Fibroblast of villous mesenchyme (primary cell): ENCODE data around the gene ZNF593. TPM values are rescaled to one million over a fixed set of nuclear protein-coding genes. Genes with fewer than 3 reads are reported as not detected.
A peak's percentile ranks its signal among the peaks of the same experiment; 100 is the strongest.

Experiments
- DNase-seq: peaks from one replicate; pipeline ENCODE4 v3.0.0-alpha.2; 2010; ENCODE audit warnings: low read depth
- H3K4me3 ChIP-seq: 2 replicates; pipeline ENCODE4 v1.5.1; 2011; ENCODE audit warnings: low read depth, mild to moderate bottlenecking, low read length
- CTCF ChIP-seq: IDR thresholded peaks from 2 replicates; pipeline ENCODE4 v1.5.1; 2012; ENCODE audit warnings: low read depth, mild to moderate bottlenecking, low read length; ENCODE audit not compliant: insufficient read depth
- total RNA-seq: library from RNA; depleted of rRNA; stranded (reverse); fragments of >200 nt; gene quantifications from 2 replicates; pipeline ENCODE4 v1.2.3, GENCODE V29; 2012

Gene ZNF593
- total RNA-seq, 1 donor = 20.3 TPM

- H3K4me3 ChIP-seq = no peak overlapping the region
- no peak for DNase-seq
- no peak for TF ChIP-seq CTCF
Measured at GRCh38 chr1:26125946-26126320, 43.8 kb upstream of the ZNF593 start.

- peak; percentile 51 for DNase-seq
- no peak overlapping the region for H3K4me3 ChIP-seq
- no peak for TF ChIP-seq CTCF
Measured at GRCh38 chr1:26126321-26127084, 43.2 kb upstream of the ZNF593 start.

- no peak for TF ChIP-seq CTCF
- H3K4me3 ChIP-seq = no peak overlapping the region
- DNase-seq = no peak
Measured at GRCh38 chr1:26127235-26128163, 42.2 kb upstream of the ZNF593 start.

GRCh38 chr1:26129778-26130177, 39.9 kb upstream of the ZNF593 start:
- TF ChIP-seq CTCF = no peak
- no peak overlapping the region for H3K4me3 ChIP-seq
- no peak for DNase-seq

- no peak for TF ChIP-seq CTCF
- H3K4me3 ChIP-seq = no peak overlapping the region
- no peak for DNase-seq
Measured at GRCh38 chr1:26130695-26131094, 39.0 kb upstream of the ZNF593 start.

GRCh38 chr1:26132128-26132833, 37.4 kb upstream of the ZNF593 start:
- no peak for DNase-seq
- TF ChIP-seq CTCF = no peak
- no peak overlapping the region for H3K4me3 ChIP-seq
